Measurements from ENCODE around the gene PIEZO2.

PIEZO2 gene

DNA sequence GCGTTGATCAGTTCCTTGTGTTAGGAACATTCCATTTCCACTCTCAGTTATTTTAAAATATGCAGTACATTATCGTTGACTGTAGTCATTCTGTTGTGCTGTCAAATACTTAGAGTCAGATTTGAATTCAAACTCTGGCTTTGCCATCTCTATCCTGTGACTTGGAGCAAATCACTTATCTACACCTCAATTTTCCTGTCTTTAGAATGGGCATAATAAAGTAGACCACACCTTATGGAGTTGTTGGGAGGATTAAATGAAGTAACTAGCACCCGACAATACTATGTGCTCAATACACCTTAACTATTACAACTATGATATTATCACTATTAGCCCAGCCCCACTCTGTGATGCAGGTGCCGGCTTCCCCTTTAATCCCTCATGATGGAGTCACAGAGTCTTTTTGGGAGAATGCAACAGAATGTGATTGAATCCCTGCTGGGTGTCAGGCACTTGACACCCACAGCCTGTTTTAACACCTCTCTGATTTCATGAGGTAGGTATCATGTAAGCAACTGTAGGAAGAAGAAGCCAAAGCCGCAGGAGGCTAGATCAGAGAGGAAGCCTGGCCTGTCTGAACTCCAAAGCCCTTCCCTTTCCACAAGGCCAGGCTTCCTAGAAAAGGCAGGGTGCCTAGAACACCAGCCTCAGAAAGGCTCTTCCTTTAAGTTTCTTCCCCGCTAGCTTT is 315.1 kb downstream of the PIEZO2 start:
- no peak for DNase-seq

DNA sequence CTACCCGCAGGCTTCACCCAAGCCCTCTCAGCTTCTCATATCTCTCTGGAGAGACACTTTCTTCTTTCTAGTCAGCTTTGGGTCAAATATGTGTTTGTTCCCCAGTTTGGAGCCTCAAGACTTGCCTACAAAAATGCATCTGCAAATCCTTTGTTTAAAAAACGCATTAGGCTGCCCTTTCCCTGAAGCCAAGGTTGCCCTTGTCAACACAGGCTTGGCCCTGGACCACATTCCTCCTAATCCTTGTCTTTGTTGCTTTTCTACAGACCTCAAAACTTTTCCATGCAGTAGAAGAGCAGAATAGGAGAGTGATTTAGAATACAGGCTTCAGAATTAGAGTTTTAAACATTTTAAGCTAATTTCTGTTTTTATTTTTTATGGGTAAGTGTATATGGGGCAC is 315.7 kb downstream of the PIEZO2 start:
- DNase-seq = no peak

DNA sequence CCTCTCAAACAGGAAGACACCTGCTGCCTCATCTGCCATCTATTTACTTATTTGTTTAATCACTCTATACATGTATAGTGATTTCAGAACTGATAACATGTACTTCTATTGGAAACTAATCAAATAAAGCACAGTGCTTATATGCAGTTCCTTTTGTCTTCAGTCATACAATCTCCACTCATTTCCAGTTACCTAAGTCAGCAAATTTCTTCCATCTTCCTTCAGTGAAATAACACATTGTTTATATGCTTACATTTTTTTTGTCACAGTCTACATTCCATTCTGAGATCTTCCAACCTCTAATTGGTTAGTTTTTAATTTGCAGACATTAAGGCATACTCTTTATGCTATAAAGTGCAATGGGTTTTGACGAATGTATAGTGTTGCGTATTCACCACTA is 323.0 kb downstream of the PIEZO2 start:
- DNase-seq = no peak

DNA sequence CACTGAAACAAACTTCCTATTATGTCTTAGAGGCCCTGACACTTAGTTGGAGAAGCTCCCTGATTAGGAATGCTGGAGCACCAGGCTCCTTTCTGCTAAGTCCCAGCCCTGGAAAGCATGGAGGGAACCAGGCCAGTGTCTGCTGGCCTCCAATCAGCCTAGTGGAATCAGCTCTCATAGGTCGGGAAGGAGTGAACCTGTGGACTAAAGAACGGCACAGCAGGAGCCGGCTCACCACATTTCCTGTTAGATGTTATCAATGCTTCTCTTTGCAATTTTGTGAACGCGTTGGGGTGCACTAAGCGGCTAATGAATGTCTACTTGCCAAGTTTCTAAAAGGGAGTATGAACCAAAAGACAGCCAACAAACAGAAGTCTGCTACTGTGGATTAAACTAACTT is 326.9 kb downstream of the PIEZO2 start:
- DNase-seq = no peak

DNA sequence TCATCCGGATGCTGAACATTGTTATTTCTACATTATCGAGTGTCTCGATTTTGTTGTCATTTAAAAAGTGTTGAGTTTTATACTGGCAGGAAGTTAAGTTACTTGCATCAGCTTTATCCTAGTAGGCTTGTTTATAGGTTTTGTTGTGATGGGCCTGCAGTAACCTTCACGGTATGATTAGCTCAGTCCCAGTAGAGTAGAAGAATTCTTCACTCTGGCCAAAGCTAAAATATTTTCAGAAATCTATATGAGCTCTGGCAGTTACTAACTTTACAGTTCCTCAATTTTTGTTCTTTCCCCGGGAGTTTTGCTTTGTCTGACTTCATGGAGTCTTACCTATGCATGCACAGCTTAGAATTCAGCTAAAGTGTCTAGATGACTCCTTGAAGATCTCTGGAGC is 328.7 kb downstream of the PIEZO2 start:
- DNase-seq = no peak

GRCh38 chr18:10814336-10814735 is 335.0 kb downstream of the PIEZO2 start:
- DNase-seq = no peak

- DNase-seq = no peak
These were observed 343.7 kb downstream of the PIEZO2 start for GRCh38 chr18:10805587-10806118.

GRCh38 chr18:10804126-10804525 is 345.2 kb downstream of the PIEZO2 start:
- no peak for DNase-seq

DNA sequence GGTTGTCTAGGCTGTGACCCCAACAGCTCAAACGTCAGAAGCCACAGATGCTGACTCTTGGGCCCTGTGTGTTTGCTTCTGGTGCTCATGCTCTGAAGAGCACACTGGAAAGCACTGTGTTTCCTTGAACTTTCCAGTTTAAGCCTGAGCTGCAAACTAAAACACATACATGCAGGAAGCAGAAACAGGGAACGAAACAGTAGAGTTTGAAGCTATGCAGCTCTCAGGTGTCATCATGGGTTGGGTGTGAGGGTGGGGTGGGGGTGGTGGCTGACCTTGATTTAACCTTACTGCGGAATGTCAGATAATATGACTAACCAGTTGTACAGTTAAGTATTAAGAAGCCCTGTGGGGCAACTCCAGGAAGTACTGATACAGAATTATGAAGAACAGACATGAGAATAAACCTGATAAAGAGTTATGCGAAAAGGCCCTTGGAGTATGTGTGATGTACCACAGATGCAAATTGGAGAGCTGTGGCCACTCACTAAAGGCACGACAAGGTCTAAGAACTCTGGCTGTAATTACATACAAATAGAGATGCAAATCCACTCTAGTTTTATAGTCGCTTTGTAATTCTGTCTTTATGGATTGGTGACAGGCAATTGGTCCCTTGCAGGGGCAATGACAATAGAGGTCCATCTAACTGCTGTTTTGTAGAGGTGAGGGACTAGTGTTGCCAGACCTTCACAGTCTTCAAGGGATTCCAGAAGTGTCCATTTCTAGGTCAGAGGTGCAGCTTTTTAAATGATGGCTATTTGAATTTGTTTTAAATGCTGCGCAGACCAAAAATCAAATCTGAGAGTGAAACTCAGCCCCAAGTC is 350.4 kb downstream of the PIEZO2 start:
- DNase-seq = no peak

DNA sequence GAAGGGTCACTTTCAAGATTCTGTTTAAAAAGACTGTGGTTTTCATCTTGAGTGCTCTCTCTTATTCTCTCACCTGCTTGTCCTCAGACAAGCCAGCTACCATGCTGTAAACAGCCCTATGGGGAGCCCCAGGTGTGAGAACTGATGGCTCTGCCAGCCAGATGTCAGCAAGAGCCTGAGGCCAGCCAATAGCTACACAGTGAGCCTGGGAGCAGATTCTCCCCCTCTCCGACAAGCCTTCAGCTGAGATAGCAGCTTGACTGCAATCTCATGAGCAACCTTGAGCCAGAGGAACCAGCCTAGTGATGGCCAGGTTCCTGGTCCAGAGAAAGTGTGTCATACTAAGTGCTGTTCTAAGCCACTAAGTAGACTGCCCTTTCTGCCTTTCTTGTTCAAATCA is 351.5 kb downstream of the PIEZO2 start:
- no peak for DNase-seq

- no peak for DNase-seq
These were observed 354.6 kb downstream of the PIEZO2 start for GRCh38 chr18:10794771-10795170.

- no peak for DNase-seq
These were observed 355.5 kb downstream of the PIEZO2 start for GRCh38 chr18:10793730-10794370.

DNA sequence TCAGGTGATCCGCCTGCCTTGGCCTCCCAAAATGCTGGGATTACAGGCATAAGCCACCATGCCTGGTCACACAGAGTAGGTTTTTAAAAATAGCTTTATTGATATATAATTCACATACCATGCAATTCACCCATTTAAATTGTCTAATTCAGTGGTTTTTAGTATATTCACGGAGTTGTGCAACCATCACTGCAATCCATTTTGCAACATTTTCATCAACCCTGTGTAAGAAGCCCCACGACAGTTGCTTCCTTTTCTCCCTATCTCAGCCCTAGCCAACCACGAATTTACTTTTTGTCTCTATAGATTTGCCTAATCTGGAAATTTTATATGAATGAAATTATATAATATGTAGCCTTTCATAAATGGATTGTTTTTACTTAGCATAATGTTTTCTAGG is 357.2 kb downstream of the PIEZO2 start:
- DNase-seq = no peak

DNA sequence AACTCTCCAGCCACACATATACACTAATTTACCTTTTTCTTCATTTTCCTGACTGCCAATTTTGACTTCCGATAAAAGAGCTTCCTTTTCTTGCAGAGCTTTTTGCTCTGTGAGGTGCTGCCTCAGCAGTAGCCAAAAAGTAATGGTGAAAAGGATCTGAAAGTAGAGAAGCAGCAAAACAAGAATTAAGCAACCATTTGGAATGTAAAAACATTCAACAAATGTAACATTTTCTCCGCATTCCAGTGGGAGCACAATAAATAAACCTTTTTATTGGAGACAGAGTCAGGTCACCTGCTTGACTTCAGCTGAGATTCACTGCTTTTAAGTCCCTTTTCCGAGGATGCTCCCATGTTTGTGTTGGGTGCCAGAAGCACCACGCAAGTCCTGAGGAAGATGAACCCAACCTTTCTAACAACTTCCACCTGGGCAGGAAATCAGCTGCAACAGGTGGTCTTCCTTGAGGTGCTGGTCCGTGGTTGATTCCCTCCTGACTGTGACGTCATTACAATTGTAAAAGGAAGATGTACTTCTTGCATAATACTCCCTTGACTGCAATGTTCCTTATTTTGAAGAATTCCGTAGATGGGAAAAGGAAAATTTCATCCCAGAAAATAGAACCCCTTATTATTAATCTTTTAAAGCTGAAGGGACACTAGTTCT is 358.1 kb downstream of the PIEZO2 start:
- DNase-seq = no peak

DNA sequence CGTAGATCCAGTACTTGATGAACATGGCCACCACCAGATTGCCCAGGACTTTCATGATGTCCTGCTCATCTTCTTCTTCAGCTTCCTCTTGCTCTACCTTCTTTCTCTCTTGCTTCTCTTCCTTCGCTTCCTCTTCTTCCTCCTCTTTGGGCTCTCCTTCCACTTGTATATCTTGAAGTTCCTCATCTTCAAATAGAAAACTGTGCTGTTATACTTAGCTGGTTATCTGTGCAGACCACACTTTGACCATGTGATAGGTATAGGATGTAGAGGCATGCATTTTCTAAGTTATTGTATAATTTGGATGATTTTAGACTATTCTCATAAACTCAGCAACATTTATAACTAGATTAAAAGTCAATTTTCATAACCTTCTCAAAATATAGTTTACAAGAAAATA is 360.2 kb downstream of the PIEZO2 start:
- DNase-seq = no peak

DNA sequence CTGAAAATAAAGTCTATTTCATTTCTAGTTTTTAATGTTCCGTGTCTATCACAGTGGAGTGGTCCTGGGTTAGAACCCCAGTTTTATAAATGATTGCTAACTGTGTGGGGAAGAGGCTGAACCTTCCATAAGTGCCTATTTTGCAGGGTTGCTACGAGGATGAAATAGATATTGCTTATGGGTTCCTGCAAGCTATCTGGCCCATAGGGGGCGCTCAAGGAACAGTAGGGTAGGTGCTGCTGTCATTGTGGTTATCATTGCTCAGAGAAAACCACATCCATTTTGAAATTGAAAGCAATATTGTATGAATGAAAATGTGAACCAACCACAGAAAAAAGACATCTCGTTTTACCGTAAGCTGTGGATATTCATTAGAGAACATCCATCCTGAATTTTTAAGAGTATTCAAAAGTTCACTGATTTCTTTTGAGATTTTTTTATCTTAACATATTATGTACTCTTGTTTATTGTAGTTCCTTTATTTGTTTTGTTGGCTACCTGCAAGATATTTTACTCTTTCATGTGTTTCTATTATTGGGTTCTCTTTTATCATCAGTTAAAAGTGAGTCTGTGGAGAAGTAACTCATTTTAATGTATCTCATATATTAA is 362.0 kb downstream of the PIEZO2 start:
- peak; percentile 87 to 90 for DNase-seq

DNA sequence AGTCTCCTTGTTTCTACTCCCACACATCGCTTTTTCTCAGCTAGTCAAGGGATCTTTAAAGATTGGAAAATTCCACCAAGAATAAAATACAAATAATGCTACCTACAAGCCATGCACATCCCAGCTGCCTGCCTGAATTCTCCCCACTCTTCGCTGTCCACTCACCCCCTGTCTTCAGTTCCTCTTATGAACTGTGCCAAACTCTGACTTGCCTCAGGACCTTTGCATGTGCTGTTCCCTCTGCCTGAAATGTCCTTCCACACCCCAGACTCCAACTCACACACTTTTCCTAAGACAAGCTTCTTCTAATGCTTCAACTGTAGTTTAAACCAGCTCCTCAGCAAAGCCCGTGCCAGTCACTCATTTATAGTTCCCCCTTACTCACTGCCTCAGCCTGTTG is 363.6 kb downstream of the PIEZO2 start:
- DNase-seq = no peak

- DNase-seq = no peak
These were observed 364.7 kb downstream of the PIEZO2 start for GRCh38 chr18:10784596-10785202.

GRCh38 chr18:10783941-10784340 is 365.4 kb downstream of the PIEZO2 start:
- DNase-seq = no peak

GRCh38 chr18:10776493-10776892 is 372.9 kb downstream of the PIEZO2 start:
- DNase-seq = no peak

DNA sequence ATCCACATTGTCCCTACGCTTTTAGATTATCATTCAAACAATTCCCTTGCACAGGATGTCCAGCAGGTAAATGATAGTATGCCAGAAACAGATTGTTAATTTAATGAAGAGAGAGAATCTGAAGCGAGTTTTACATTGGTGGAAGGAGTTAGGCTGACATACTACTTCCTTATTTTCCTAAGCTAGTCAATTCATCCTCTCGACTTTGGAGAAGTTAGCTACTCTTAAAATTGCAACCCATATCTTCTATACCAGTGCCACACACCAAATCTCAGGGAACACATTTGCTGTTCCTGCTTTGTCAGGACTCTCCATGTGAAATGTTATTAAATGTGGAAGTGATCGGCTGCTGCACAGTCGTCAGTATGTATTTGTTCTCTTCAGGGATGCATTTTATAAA is 374.3 kb downstream of the PIEZO2 start:
- DNase-seq = no peak

- DNase-seq = no peak
These were observed 378.2 kb downstream of the PIEZO2 start for GRCh38 chr18:10771053-10771709.
